Neural progenitor cell (in vitro differentiated cells): ENCODE measurements around the gene FGF11.

ENCODE experiments used
- EZH2phosphoT487 ChIP-seq: fragments of 200-600 bp; sonication (generic); IDR thresholded peaks from 2 replicates; pipeline ENCODE4 v1.6.1; 2017; ENCODE audit warnings: antibody characterized with exemption
- TF ChIP-seq, protein P1 (sequence below): fragments of 200-600 bp; sonication (generic); IDR thresholded peaks from 2 replicates; pipeline ENCODE4 v1.5.1; 2017; ENCODE audit warnings: antibody characterized with exemption, mild to moderate bottlenecking

- TF ChIP-seq, protein P1, sequence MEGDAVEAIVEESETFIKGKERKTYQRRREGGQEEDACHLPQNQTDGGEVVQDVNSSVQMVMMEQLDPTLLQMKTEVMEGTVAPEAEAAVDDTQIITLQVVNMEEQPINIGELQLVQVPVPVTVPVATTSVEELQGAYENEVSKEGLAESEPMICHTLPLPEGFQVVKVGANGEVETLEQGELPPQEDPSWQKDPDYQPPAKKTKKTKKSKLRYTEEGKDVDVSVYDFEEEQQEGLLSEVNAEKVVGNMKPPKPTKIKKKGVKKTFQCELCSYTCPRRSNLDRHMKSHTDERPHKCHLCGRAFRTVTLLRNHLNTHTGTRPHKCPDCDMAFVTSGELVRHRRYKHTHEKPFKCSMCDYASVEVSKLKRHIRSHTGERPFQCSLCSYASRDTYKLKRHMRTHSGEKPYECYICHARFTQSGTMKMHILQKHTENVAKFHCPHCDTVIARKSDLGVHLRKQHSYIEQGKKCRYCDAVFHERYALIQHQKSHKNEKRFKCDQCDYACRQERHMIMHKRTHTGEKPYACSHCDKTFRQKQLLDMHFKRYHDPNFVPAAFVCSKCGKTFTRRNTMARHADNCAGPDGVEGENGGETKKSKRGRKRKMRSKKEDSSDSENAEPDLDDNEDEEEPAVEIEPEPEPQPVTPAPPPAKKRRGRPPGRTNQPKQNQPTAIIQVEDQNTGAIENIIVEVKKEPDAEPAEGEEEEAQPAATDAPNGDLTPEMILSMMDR = no peak
- no peak for TF ChIP-seq EZH2phosphoT487
Observed at GRCh38 chr17:7437369-7437863, 1.9 kb upstream of the FGF11 start.
